HFFc6 (cell line): ENCODE measurements around the gene TTN. TPM values are rescaled to one million over a fixed set of nuclear protein-coding genes. Genes with fewer than 3 reads are reported as not detected.

Experiments
- DNase-seq: peaks from one replicate; pipeline ENCODE4 v3.0.0-alpha.2; 2018
- H3K27ac Mint-ChIP-seq: 2 replicates; pipeline ENCODE4 v1.8.0; 2020; ENCODE audit warnings: mild to moderate bottlenecking, mixed read lengths
- H3K27me3 Mint-ChIP-seq: 2 replicates; pipeline ENCODE4 v1.8.0; 2021; ENCODE audit warnings: mild to moderate bottlenecking, moderate library complexity, mixed read lengths; ENCODE audit not compliant: insufficient read depth
- H3K36me3 Mint-ChIP-seq: 2 replicates; pipeline ENCODE4 v1.8.0; 2021; ENCODE audit warnings: low read depth, mixed read lengths
- H3K4me1 Mint-ChIP-seq: 2 replicates; pipeline ENCODE4 v1.8.0; 2020; ENCODE audit warnings: low read depth, mixed read lengths
- H3K4me3 Mint-ChIP-seq: 2 replicates; pipeline ENCODE4 v1.8.0; 2020; ENCODE audit warnings: mild to moderate bottlenecking, moderate library complexity, mixed read lengths
- H3K9me3 Mint-ChIP-seq: 2 replicates; pipeline ENCODE4 v1.8.0; 2020; ENCODE audit warnings: mild to moderate bottlenecking, mixed read lengths
- total RNA-seq, 6 experiments: library from RNA; stranded (reverse); fragmentation: NEBNext Ultra II Directional; extraction: Animal tissue kit (Norgen Biotek cat#: 25700); gene quantifications; 2 replicates in 1 of 6; 3 replicates in 5 of 6; pipeline ENCODE4 v1.2.3, GENCODE V29; 2021
- TF ChIP-seq, protein P1 (sequence below): fragments of 200-600 bp; sonication (generic); IDR thresholded peaks from 2 replicates; pipeline ENCODE4 v1.5.0; 2021; ENCODE audit warnings: antibody characterized with exemption, mild to moderate bottlenecking

The TTN gene
- total RNA-seq, 6 experiments from 2014 or later = 0.17 to 0.33 (median 0.23) TPM

DNA sequence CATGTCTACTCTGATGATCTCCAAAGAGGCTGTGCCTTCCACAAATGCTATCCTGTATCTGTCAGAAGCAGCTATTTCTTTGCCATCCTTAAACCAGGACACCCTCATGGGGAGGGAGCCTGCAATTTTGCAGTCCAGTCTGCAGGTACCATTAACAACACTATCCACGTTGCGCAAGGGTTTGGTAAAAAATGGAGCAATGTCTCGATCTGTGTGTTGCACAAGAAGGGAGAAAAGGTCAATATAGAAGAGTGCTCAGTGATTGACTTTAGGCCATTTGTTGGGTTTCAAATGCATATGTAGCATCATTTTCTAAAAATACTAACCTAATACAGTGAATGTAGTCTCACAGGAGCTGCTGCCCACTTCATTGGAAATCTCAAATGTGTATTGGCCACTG, 74.3 kb downstream of the TTN start:
- no peaks in the 10 kb centered on the region for H3K4me1 Mint-ChIP-seq
- H3K27me3 Mint-ChIP-seq = peaks cover 2% of the 10 kb centered on the region
- no peaks in the 10 kb centered on the region for H3K9me3 Mint-ChIP-seq
- DNase-seq = no peak
- H3K27ac Mint-ChIP-seq = no peak overlapping the region
- TF ChIP-seq, protein P1, sequence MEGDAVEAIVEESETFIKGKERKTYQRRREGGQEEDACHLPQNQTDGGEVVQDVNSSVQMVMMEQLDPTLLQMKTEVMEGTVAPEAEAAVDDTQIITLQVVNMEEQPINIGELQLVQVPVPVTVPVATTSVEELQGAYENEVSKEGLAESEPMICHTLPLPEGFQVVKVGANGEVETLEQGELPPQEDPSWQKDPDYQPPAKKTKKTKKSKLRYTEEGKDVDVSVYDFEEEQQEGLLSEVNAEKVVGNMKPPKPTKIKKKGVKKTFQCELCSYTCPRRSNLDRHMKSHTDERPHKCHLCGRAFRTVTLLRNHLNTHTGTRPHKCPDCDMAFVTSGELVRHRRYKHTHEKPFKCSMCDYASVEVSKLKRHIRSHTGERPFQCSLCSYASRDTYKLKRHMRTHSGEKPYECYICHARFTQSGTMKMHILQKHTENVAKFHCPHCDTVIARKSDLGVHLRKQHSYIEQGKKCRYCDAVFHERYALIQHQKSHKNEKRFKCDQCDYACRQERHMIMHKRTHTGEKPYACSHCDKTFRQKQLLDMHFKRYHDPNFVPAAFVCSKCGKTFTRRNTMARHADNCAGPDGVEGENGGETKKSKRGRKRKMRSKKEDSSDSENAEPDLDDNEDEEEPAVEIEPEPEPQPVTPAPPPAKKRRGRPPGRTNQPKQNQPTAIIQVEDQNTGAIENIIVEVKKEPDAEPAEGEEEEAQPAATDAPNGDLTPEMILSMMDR = no peak
- no peak overlapping the region for H3K4me3 Mint-ChIP-seq
- H3K36me3 Mint-ChIP-seq = no peaks in the 10 kb centered on the region

DNA sequence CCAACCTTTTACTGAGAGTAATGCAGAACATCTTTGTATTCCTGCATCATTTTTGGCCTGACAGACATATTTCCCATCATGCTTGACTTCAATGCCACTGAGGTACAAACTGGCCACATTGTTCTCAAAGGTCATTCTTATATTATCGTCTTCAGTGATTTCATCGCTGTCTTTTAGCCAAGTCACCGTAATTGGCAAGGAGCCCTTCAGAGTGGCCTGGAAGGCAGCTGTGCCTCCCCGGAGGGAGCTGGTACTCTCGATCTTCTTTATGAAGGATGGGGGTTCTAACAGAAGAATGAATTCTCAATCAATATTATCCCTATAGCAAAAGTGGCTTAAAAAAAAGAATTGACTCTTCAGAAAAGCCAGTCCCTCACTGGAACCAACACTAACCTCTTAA, 75.9 kb downstream of the TTN start:
- H3K9me3 Mint-ChIP-seq = no peaks in the 10 kb centered on the region
- no peaks in the 10 kb centered on the region for H3K4me1 Mint-ChIP-seq
- TF ChIP-seq, protein P1 = no peak
- no peak for DNase-seq
- H3K36me3 Mint-ChIP-seq = no peaks in the 10 kb centered on the region
- peaks cover 4% of the 10 kb centered on the region for H3K27me3 Mint-ChIP-seq
- no peak overlapping the region for H3K27ac Mint-ChIP-seq
- no peak overlapping the region for H3K4me3 Mint-ChIP-seq

DNA sequence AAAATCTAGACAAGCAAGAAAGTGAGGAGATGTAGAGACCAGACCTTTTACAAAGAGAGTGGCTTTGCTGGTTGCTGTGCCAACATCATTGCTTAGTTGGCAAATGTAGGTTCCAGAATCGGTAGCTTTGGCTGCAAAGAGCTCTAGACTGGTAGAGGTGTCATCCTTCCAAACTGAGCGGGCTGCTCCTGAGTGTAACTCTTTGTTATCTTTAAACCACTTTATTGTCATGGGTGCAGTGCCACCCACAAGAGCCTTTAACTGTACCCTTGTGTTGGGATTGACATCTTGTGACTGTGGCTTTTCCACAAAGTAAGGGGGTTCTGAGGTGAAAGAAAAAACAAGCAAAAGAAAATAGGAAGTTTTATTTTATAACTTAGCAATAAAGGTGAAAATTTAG, 77.2 kb downstream of the TTN start:
- Mint-ChIP-seq H3K36me3 (no peaks in the 10 kb centered on the region), H3K27me3 (peaks cover 7% of the 10 kb centered on the region), H3K9me3 (no peaks in the 10 kb centered on the region), H3K27ac (no peak overlapping the region), H3K4me3 (no peak overlapping the region), H3K4me1 (no peaks in the 10 kb centered on the region)
- TF ChIP-seq, protein P1 = no peak
- no peak for DNase-seq

DNA sequence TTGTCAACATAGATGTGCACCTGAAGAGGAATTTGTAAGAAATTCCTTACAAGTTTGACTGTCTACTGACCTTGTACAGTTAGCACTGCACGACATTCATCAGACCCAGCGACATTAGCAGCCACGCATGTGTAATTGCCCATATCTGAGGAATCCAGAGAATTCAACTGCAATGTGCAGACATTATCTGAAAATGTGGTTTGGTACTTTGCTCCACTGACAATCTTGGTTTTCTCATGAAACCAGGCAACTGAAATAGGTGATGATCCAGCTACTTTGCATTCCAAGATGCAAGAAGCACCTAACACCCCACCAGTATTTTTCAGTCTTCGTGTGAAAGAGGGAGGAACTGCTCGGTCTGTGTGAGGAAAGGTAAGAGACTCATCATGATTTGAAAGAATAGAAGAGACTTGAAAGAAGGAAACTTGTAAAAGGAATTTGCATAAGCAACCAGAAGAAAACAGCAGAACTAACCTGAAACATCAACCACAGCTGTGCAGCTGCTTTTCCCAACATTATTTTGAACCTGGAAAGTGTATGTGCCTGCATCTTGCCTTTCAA, 83.4 kb downstream of the TTN start:
- no peaks in the 10 kb centered on the region for H3K36me3 Mint-ChIP-seq
- no peak overlapping the region for H3K4me3 Mint-ChIP-seq
- H3K4me1 Mint-ChIP-seq = no peaks in the 10 kb centered on the region
- H3K27me3 Mint-ChIP-seq = peaks cover 7% of the 10 kb centered on the region
- TF ChIP-seq, protein P1 = no peak
- DNase-seq = no peak
- no peaks in the 10 kb centered on the region for H3K9me3 Mint-ChIP-seq
- no peak overlapping the region for H3K27ac Mint-ChIP-seq

DNA sequence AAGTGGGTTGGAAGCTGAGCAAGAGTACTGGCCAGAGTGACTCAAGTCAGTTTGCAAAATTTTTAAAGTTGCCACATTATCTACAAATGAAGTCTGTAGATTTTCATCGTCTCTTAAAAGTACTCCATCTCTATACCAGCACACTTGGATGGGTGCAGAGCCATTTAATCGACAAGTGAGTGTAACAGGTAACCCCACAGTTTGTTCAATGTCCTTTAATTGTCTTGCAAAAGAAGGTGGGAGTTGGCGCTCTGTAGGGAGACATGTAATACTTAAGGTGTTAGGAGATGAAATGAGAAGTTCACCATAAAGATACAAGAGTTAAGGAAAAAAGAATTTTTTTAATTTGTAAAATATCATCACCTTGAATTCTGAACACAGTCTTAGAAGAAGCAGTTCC, 84.9 kb downstream of the TTN start:
- DNase-seq = no peak
- no peak overlapping the region for H3K27ac Mint-ChIP-seq
- no peaks in the 10 kb centered on the region for H3K36me3 Mint-ChIP-seq
- H3K4me3 Mint-ChIP-seq = no peak overlapping the region
- H3K4me1 Mint-ChIP-seq = no peaks in the 10 kb centered on the region
- no peaks in the 10 kb centered on the region for H3K9me3 Mint-ChIP-seq
- TF ChIP-seq, protein P1 = no peak
- H3K27me3 Mint-ChIP-seq = peaks cover 7% of the 10 kb centered on the region

DNA sequence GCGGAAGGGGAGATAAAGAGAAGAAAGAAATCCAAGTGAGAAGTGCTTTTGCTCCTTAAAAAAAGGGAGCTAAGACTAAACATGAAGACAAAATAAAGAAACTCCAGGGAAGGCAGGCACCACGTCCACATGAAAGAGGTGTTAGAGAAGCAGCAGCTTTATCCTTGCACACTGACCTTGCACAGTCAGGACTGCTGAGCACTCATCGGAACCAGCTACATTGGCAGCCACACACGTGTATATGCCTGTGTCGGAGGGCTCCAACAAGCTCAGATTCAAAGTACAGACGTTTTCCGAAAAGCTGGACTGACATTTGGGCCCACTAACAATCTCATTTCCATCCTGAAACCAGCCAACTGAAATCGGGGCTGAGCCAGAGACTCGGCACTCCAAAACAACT, 88.2 kb downstream of the TTN start:
- H3K36me3 Mint-ChIP-seq = no peaks in the 10 kb centered on the region
- TF ChIP-seq, protein P1 = no peak
- no peaks in the 10 kb centered on the region for H3K9me3 Mint-ChIP-seq
- H3K27me3 Mint-ChIP-seq = peaks cover 3% of the 10 kb centered on the region; the same call in 1 of the 2 replicates
- no peaks in the 10 kb centered on the region for H3K4me1 Mint-ChIP-seq
- no peak overlapping the region for H3K27ac Mint-ChIP-seq
- DNase-seq = no peak
- no peak overlapping the region for H3K4me3 Mint-ChIP-seq
